Measurements from ENCODE around the gene ACTR1B.
"Not testable (repeated sequence)": the region's sequence is repeated elsewhere in the genome, so short reads cannot be mapped to it uniquely, and the experiment has no call there.

The ACTR1B gene

GRCh38 chr2:97663962-97664635 is at the start of gene ACTR1B:
Gene ACTR1B (minus strand): TSS chr2:97664044. CDS start chr2:97663890, 154 bp downstream.
- Histone ChIP-seq H3K9ac (peak within 1 kb of the TSS; percentile 99), H2AFZ (ENCODE audit: low read depth) (peak within 1 kb of the TSS; percentile 77), H3K4me1 (ENCODE audit: low read depth, poor library complexity, severe bottlenecking) (peaks cover 12% of the 10 kb centered on the region), H4K20me1 (ENCODE audit: insufficient read depth) (no peaks in the 10 kb centered on the region), H3K36me3 (ENCODE audit: insufficient read depth) (no peaks in the 10 kb centered on the region), H3K4me3 (IDR thresholded peaks at IDR 0.05; ENCODE audit: insufficient read depth, low read depth, low read length) (peak within 1 kb of the TSS; percentile 86), H3K27me3 (ENCODE audit: insufficient read depth, low read depth) (no peaks in the 10 kb centered on the region), H3K4me2 (peak within 1 kb of the TSS; percentile 67), H3K27ac (peak within 1 kb of the TSS; percentile 99), H3K79me2 (ENCODE audit: insufficient read depth, low read depth) (peaks cover 26% of the 10 kb centered on the region; the same call in 1 of the 2 replicates)
- TF ChIP-seq, protein P1, sequence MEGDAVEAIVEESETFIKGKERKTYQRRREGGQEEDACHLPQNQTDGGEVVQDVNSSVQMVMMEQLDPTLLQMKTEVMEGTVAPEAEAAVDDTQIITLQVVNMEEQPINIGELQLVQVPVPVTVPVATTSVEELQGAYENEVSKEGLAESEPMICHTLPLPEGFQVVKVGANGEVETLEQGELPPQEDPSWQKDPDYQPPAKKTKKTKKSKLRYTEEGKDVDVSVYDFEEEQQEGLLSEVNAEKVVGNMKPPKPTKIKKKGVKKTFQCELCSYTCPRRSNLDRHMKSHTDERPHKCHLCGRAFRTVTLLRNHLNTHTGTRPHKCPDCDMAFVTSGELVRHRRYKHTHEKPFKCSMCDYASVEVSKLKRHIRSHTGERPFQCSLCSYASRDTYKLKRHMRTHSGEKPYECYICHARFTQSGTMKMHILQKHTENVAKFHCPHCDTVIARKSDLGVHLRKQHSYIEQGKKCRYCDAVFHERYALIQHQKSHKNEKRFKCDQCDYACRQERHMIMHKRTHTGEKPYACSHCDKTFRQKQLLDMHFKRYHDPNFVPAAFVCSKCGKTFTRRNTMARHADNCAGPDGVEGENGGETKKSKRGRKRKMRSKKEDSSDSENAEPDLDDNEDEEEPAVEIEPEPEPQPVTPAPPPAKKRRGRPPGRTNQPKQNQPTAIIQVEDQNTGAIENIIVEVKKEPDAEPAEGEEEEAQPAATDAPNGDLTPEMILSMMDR (conservative IDR thresholded peaks at IDR 0.05; ENCODE audit: low read depth, low read length): peak; percentile 73

- H3K36me3 ChIP-seq (ENCODE audit: insufficient read depth): no peaks in the 10 kb centered on the region
- H3K27me3 ChIP-seq (ENCODE audit: insufficient read depth, low read depth): no peaks in the 10 kb centered on the region
- no peaks in the 10 kb centered on the region for H3K79me2 ChIP-seq (ENCODE audit: insufficient read depth, low read depth)
- no peak overlapping the region for H3K4me2 ChIP-seq
- no peaks in the 10 kb centered on the region for H4K20me1 ChIP-seq (ENCODE audit: insufficient read depth)
- H3K27ac ChIP-seq: no peak overlapping the region
- H3K4me3 ChIP-seq (IDR thresholded peaks at IDR 0.05; ENCODE audit: insufficient read depth, low read depth, low read length): no peak overlapping the region
- H3K4me1 ChIP-seq (ENCODE audit: low read depth, poor library complexity, severe bottlenecking): no peaks in the 10 kb centered on the region
- TF ChIP-seq, protein P1 (conservative IDR thresholded peaks at IDR 0.05; ENCODE audit: low read depth, low read length): no peak
- H2AFZ ChIP-seq (ENCODE audit: low read depth): no peak overlapping the region
- H3K9ac ChIP-seq: no peak overlapping the region
Measured at GRCh38 chr2:97712693-97713295, 49.0 kb upstream of the ACTR1B start.

GRCh38 chr2:97712175-97712574 is 48.3 kb upstream of the ACTR1B start:
- not testable (repeated sequence) for H3K4me3 ChIP-seq (IDR thresholded peaks at IDR 0.05; ENCODE audit: insufficient read depth, low read depth, low read length); H3K4me2 ChIP-seq; H2AFZ ChIP-seq (ENCODE audit: low read depth); H3K27me3 ChIP-seq (ENCODE audit: insufficient read depth, low read depth); H3K36me3 ChIP-seq (ENCODE audit: insufficient read depth); H3K4me1 ChIP-seq (ENCODE audit: low read depth, poor library complexity, severe bottlenecking); H3K9ac ChIP-seq; H4K20me1 ChIP-seq (ENCODE audit: insufficient read depth); H3K79me2 ChIP-seq (ENCODE audit: insufficient read depth, low read depth); H3K27ac ChIP-seq

DNA sequence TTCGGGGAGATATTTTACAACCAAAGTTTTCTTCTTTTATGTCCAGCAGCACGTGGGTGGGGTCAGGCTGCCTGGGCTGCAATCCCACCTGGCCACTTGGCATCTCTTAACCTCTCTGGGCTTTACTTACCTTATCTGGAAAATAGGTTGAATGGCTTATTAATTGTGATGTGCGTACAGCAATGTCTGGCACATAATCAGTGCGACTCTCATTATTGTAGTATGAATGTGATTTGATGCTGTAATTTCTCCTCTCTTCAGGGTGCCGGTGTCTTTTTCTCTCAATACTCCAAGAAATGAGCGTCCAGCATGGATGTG is 47.5 kb upstream of the ACTR1B start:
- no peaks in the 10 kb centered on the region for H3K36me3 ChIP-seq (ENCODE audit: insufficient read depth)

More for the DNA sequence above, 47.5 kb upstream of the ACTR1B start:
- Histone ChIP-seq H3K79me2 (ENCODE audit: insufficient read depth, low read depth) (no peaks in the 10 kb centered on the region), H3K27me3 (ENCODE audit: insufficient read depth, low read depth) (no peaks in the 10 kb centered on the region), H3K4me1 (ENCODE audit: low read depth, poor library complexity, severe bottlenecking) (no peaks in the 10 kb centered on the region), H3K9ac (no peak overlapping the region), H4K20me1 (ENCODE audit: insufficient read depth) (no peaks in the 10 kb centered on the region), H3K27ac (no peak overlapping the region), H2AFZ (ENCODE audit: low read depth) (no peak overlapping the region), H3K4me2 (no peak overlapping the region), H3K4me3 (IDR thresholded peaks at IDR 0.05; ENCODE audit: insufficient read depth, low read depth, low read length) (no peak overlapping the region)
- TF ChIP-seq, protein P1 (conservative IDR thresholded peaks at IDR 0.05; ENCODE audit: low read depth, low read length): no peak
